HT1080 (cell line): Measurements from ENCODE around the gene PSMD1. TPM values are rescaled to one million over a fixed set of nuclear protein-coding genes. Genes with fewer than 3 reads are reported as not detected.
"Not testable (repeated sequence)": the region's sequence is repeated elsewhere in the genome, so short reads cannot be mapped to it uniquely, and the experiment has no call there.

Experiments used
- DNase-seq: peaks from one replicate; pipeline ENCODE4 v3.0.0-alpha.2; 2015; ENCODE audit warnings: low read depth
- total RNA-seq: library from RNA; depleted of rRNA; stranded (reverse); fragments of >200 nt; shearing (Covaris generic); gene quantifications from 2 replicates; pipeline ENCODE4 v1.2.3, GENCODE V29; 2014

The PSMD1 gene
- total RNA-seq, 1 experiment from 2014 or later, result 150 TPM

DNA sequence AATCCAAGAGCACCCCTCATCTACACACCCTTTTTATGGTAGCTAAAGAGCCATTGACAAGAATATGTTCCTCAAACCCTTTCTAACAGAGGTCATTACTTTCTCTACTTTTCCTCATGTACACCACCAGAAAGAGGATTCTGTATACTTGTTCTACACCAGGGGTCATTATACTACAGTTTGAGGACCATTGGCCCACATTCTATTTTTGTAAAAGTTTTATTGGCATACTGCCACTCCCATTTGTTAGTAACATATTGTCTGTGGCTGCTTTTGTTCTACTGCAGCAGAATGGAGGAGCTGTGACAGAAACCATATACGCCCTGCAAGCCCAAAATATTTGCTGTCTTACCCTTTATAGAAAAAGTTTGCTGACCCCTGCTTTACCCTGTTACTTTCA lies 53.9 kb downstream of the PSMD1 start:
- peak; percentile 27 for DNase-seq

DNA sequence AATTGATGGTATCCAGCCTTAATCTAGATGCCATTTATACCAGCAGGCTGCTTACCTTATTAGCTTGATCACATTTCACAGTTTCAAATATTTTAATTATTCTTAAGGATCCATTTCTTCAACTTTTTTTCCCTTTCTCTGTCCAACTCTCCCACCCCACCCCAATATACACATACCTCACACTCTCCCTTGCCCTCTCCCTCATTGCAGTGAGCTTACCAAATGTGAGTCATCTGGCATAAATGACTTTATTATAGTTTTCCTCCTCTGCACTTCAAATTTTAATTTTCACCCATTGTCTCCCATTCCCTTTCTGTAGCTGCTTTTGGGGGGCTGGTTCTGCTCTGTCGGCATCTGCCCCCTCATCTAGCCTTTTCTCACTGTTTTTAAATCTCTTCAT lies 55.3 kb downstream of the PSMD1 start:
- DNase-seq, result peak; percentile 11

DNA sequence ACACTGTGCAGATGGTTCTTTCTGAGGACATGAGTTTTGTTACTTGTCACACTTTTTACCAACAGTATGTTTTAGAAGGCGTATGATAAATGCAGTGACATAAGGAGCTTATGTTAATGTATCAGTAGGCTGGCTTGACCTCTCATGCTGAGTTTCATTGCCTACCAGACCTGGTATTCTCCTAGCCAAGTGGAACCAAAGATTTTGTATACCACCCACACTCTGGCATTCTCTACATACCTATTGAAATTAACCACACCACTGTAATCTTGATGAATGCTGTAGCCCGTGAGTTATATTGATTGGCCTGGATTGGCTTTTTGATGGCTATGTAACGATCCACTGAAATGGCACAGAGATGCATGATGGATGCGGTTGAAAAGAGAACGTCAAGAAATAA lies 56.8 kb downstream of the PSMD1 start:
- no peak for DNase-seq

DNA sequence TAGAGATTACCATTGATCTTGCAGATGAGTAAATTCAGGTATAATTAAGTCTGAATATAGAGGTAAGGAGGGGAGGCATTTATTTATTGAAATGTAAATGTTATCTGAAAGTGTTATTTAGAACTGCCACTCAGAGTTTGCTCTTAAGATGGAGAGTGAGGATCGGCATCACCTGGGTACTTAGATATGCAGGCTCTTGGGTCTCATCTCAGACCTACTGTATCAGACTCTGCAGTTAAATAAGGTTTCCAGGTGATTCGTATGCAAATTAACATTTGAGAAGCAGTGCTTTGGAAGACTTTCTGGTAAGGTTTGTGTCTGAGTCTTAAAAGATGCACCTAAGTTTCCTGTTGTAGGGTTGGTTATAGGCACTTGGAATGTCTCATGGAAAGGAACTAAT lies 59.0 kb downstream of the PSMD1 start:
- no peak for DNase-seq

DNA sequence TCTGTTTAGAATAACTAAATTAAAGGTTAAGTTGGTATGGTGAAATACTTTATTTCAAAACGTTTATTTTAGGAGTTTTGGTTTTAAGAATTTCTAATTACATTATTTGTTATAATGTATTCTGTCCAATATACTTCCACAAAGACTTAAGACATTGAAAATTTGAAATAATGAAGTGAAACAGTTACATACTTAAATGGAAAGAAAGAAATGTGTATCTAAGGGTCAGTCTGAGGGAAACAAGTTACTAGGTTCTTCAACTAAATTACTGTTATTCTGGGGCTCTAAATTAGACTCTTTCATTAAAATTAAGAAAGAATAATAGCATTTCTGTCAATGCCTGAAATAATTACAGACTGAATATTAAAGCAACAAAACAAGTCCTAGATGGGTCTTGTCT lies 60.5 kb downstream of the PSMD1 start:
- DNase-seq, result no peak

DNA sequence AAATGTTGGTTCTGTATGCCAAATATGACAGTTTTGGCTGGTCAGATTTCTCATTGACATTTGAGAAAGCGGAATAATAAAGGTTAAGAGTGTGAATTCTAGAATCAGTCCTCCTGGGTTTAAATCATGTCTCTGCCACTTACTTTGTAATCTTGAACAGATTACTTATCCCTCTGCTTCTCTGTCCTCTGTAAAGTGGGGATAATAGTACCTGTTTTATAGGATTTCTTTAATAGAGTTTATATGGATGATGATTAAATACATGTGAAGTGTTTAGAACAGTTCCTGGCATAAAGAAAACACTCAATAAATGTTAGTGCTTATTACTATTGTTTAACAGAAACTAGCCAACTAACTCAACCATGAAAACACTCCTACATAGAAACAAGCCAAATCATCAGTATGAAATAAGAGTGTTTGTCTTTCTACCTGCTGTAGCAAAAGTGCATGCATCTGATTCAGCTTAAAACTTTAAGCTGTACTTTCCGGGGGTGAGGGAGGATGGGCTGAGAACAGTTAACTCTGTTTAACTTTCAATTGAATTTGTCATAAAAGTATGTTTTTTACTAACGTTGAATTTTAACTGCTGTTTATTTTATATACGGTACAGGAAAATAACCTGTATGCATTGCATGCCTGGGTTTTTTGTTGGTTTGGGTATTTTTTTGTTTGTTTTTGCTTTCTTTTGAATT lies 61.4 kb downstream of the PSMD1 start:
- DNase-seq, result no peak

DNA sequence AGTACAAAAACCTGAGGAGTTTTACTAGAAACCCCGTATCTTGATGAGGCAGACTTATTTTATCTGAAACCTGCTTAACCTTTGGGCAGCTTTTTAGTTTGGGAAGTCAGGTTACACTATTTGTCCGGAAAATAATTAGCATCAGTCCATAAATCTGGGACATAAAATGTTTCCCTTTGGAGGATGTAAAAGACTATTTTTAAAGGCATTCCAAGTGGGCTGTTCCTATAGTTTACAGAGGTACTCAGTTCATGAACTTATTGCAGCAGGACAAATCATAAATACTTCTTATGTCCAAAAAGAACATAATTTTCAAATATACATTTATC lies 61.9 kb downstream of the PSMD1 start:
- no peak for DNase-seq

DNA sequence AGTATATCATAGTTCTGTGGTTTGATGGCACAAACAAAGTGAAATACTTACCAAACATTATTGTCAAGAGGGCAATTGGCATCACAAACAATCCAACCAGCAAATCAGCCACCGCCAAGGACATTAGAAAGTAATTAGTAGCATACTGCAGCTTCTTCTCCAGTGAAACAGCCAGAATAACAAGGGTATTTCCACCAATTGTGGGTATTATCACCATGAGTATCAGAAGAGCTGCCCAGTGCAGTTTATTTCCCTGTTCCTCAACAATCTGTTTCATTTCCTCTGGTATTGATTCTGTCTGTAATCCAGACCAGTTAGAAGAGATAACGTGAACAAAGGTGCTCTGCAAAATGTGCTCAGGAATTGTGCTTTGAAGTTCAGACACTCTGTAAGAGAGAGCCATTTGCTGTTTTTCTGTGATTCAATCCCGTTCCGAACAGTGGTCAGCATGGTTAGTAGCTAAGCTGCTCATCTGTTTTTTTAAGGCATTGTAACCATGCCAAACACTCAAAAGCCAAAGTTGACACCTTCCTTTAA lies 66.8 kb downstream of the PSMD1 start:
- DNase-seq, result no peak

DNA sequence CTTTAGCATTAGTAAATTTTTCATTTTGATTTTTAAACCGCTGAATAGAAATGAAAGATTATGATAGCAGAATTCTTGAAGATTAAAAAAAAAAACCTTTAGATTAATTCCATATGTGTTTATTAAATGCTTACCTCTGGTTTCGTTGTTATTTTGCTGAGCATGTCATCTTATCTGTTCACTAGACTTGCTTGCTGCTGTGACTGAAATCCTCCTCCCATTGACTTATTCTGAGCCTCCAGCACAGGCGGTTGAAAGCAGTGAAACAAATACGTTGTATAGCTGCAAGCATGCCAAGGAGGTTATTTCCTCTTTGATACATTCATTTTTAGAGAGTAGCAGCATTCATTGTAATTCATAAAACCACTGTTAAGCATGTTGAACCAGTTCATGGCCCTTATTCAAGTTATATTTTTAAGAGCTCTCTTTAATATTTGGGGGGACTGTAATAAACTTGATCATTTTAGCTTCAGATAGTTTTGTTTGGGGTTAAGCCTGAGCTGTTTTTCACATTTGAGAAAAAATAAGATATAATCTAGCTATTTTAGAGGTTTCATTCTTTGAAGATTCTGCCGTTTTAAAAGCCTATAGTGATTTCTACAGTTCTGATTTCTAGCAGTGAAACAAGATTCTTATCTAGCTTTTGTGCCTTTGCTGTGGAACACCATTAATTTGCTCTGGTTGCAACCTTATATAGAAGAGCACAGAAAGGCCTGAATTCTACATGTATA lies 68.3 kb downstream of the PSMD1 start, which contains the start of gene HTR2B:
HTR2B (minus strand) TSS at position 205 of the 731 bp plus-strand sequence. CDS start 1,278 bp downstream, outside the sequence.
- no peak for DNase-seq

DNA sequence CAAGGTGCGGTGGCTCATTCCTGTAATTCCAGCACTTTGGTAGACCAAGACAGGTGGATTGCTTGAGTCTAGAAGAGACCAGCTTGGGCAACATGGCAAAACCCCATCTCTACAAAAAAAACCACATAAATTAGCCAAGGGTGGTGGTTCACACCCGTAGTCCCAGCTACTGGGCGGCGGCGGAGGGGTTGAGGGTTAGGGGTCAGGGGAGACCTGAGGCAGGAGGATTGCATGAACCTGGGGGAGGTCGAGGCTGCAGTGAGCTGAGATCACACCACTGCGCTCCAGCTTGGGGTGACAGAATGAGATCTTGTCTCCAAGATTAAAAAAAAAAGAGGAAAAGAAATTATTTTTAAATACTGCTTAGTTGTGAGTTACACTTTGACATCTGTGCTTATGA lies 69.5 kb downstream of the PSMD1 start:
- DNase-seq, result no peak

DNA sequence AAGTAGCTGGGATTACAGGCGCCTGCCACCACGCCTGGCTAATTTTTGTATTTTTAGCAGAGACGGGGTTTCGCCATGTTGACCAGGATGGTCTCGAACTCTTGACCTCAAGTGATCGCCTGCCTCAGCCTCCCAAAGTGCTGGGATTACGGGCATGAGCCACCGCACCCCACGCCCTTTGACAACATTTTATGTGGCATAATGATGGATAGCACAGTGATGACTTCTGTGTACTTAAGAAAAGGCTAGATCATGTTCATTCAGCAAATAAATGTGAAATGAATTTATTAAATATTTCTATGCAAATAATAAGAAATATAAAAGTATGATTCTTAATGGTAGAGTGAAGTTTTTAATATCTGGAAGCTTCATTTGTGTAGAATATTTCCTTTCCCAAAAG lies 70.8 kb downstream of the PSMD1 start:
- DNase-seq, result no peak

DNA sequence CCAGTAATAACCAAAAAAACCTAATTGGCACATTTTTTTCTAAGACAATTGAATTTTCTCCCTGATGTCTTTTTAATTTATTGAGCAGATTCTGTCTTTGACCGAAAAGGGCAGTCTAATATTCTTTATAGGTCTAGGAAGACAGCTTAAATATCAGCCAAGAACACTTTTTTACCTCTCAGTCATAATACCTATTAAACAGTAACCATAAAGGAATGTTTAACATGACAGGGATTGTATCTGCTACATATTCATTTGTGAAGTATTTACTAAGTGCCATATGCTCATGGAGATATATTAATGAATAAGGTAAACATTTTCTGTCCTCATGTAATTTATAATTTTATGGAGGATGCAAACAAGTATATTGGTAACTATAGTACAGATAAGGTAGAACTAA lies 71.3 kb downstream of the PSMD1 start:
- DNase-seq, result no peak

DNA sequence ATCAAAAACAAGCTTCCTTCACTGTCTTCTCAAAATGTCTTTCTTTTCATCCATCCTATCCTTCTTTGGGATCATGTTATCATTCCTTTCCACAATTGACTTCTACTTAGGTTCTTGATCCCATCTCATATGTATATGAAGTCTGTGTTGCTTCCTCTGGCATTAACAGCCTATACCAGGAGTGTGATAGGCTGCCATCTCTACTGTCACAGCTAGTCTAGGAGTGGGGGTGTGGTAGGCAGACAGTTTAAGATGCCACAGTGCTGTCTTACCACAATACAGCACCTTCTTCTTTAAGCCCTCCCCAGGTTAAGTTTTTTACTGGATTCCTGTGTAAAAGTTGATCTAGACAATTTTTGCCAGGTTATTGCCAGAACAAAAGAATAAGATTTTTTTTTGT lies 71.9 kb downstream of the PSMD1 start:
- no peak for DNase-seq

DNA sequence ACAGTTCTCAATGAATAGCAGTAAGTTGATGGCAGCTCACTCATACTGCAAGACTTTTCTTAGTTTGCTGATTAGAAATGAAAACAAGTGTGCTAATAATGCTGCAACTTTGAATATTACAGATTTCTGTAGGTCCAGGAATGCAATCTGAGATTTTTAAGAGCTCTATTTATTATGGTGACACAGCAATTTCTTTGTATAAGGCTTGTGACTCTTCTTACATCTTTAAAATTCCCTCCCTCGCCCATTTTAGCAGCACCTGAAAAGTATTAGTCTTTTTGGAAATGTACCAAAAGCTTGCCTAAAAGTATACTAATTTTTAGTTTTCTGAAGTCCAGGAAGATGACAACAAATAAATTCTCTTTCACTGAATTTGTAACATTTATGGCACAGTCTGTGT lies 72.5 kb downstream of the PSMD1 start:
- no peak for DNase-seq

DNA sequence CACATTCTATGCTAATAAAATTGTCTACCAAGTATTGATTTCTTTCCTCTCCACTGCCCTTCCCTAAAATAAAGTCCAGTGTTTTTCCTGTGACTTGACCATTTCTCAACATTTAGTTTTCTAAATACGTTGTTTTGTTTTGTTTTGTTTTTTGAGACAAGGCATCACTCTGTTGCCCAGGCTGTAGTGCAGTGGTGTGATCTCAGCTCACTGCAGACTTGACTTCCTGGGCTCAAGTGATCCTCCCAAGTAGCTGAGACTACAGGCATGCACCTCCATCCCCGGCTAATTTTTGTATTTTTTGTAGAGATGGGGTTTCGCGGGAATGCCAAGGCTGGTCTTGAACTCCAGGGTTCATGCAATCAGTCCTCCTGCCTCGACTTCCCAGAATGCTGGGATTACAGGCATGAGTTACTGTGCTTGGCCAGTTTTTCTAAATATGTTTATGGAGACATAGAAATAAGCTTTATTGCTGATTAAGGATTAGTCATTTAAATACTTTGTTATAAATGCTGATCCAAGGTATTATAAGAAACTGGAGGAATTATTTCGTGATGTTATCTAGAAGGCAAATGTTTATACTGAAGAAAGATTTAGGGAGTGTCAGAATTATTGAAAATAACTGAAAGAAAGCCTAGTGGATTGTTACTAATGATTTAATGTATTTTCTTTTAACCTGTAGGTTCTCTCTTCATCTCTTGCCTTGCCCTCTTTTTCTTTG lies 73.8 kb downstream of the PSMD1 start:
- DNase-seq, result no peak

DNA sequence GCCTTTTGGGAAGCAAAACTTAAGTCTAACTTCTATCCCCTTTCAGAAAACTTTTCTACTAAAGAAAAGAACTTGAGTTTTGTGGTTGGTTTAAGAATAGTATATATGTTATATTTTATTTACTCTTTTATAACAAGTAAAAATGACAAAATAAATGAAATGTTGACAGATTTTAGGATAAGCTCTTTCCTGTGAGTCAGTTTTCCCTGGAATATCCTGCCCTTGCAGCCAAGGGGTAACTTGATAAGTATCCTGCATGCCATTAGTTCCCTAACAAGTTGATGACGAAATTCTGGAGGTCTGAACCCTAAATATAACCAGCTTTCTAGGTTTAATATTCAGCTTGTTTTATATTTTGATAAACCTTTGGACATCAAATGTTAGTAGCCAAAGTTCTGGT lies 75.5 kb downstream of the PSMD1 start:
- DNase-seq, result peak; percentile 31

DNA sequence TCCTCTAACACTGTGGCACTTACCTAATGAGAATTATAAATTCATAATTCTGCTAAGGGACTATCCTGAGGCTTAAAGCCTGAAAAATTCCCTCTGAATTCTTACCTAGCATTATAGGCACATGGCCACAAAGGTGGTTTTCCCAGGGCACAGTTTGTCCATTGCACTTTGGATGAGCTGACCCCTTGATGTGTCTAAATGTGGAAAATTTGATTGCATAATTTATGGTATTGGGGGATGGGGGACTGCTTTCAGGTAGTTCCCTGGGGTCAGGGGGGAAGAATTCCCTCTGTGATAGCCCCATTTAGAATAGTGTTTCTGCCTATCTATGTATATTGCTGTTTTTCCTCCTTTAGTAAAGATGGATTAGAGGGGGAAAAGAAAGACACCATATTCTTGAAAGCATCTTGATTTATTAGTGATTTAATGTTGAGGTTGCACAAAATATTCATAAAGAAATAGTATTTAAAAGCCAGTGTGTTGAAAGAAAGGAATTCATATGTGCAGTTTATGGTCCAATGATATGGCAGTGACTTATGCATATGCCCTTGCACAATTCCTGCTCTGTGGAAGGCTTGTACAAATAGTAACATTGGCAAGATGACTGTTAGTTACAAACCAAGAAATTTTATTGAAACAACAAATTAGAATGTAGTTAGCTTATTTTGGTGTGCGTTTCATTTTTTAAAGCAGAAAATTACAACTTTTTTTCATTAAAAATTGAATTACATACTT lies 76.9 kb downstream of the PSMD1 start:
- no peak for DNase-seq

DNA sequence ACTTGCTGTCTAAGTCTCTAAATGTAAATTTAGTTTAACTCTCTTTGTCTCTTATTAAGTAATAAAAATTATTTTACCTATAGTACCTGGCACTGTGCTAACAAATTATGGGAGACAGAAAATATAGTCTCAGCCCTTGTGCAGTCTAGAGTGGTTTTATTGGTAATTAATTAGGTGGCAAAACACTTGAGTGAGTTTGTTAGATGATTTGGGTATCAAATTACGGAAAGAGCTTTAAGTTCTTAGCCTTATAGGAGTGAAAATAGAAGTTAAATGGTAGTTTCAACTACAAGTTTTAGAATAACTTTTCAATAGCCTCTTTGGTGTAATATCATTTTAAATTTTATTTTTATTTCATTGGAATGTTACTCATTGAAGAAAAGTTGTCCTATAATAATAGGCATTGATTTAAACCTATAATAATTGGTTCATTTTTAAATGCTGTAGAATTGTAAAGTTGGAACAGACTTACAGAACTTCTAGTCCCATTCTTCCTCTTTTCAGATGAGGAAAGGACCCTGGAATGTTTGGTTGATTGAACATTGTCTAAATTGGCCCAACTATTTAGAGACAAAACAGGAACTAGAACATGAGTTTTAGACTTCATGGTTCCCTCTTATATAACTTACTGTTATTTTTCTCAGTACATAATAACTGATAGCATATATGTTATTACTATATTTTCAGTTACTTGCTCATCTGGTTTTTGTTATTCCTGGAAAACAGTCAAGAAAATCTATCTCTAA lies 78.4 kb downstream of the PSMD1 start:
- DNase-seq, result no peak

DNA sequence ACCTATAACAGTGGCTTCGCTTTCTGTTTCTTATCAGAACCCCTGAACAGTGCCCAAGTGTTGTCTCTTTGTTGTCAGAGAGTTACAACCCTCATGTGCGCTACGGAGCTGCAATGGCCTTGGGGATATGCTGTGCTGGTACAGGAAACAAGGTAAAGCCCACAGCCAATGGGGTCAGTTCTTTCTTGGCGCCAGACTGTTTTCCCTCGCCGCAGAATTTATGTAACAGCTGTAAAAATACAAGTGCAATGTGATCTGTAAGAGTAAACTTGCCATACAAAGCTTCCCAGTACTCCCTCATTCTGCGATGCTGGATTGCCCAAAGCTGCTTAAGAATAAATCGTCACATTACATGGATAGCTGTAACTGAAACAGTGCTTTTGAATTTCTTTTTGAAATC lies 82.0 kb downstream of the PSMD1 start:
- no peak for DNase-seq

DNA sequence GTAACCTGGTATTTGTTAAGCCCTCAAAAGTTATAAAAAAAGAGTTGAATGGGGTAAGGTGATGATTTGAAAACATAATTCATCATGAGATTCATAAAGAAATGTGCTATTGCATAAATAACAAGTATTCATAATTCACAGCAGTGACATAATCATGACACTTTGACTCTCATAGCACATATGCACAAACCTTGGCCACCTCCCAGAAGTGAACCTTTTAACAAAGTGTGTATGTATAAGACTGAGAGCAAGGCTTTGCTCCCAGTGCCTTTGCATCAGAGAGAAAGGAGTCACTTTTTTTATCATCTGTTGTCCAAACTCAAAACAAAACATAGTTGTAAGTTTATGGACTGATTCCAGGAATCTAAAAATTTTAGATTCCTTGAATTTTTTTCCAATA lies 83.1 kb downstream of the PSMD1 start:
- no peak for DNase-seq

DNA sequence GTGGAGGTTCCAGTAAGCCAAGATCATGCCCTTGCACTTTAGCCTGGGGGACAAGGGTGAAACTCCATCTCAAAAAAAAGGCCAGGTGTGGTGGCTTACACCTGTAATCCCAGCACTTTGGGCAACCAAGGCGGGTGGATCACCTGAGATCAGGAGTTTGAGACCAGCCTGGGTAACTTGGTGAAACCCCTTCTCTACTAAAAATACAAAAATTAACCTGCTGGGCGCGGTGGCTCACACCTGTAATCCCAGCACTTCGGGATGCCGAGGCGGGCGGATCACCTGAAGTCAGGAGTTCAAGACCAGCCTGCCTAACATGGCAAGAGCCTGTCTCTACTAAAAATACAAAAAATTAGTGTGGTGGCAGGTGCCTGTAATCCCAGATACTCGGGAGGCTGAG lies 84.1 kb downstream of the PSMD1 start:
- not testable (repeated sequence) for DNase-seq
